HL-60/S4 treated with phorbol 12-myristate 13-acetate at 8.2 ng/mL for 4 days and 3 days (cell line): ENCODE data around the gene CD3D.

Experiments used
- in situ Hi-C: fragments of 300-500 bp; cut with MboI; formaldehyde crosslinking; loops from 2 replicates; pipeline ENCODE4 v1.15.0; 2022; ENCODE audit warnings: low sequenced_read_pairs

Gene CD3D

DNA sequence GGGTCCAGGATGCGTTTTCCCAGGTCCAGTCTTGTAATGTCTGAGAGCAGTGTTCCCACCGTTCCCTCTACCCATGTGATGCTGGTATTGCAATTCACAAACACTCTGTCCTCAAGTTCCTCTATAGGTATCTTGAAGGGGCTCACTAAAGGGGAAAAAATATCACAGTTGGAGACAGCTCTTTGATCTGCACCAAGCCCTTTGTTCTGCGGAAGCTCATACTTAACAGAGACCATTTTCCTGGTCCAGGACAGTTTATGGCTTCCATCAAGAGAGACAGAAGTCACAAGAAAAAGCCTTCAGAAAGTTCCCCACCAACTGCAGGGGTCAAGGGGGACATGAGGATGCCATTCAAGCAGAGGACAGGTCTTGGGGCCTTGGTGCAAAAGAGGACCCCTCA, 2.1 kb downstream of the CD3D start:
- in situ Hi-C loops: no loop called here

DNA sequence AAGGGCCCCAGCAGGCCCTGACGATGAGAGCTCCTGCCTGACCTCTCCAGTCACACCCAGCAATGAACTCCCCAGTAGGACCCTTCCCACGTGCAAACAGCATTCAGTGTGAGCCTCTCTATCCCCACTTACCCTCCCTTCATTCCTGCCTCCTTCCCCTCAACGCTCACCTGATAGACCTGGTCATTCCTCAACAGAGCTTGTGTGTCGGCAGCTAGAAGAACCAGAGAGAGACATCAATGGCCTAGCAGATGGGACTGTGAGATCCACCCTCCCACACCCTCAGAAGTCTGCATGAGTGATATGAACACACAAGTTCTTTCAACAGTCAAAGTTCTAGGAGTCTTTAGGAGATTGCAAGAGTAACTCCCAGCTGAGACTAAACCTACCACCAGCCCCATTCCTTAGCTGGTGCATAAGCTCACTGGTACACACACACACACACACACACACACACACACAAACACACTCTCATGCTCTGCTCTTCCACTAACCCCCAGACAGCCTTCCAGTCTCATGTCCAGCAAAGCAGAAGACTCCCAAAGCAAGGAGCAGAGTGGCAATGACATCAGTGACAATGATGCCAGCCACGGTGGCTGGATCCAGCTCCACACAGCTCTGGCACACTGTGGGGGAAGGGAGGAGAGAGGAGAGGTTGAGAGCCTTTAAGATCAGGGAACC, 3.1 kb downstream of the CD3D start:
- in situ Hi-C loops: no loop called here

DNA sequence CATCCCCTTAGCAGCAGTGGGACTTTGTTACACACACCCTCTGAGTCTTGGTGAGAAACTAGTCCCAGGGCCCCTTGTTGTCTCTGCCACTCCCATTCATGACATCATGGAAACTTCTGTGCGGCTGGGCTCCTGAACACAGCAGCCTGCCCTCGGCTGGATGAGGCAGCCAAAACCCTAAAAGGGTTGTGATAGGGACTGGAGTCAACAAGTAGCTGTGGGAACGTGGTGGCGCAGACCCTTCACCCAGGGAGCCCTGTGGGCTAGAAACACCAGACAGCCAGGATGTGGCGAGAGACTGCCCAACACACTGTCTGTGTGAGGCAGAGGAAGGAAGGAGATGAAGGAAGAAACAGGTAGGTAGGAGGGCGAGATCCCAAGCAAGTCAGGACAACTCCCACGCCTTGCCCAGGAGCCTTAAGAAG, 3.9 kb downstream of the CD3D start:
- in situ Hi-C loops: no loop called here

DNA sequence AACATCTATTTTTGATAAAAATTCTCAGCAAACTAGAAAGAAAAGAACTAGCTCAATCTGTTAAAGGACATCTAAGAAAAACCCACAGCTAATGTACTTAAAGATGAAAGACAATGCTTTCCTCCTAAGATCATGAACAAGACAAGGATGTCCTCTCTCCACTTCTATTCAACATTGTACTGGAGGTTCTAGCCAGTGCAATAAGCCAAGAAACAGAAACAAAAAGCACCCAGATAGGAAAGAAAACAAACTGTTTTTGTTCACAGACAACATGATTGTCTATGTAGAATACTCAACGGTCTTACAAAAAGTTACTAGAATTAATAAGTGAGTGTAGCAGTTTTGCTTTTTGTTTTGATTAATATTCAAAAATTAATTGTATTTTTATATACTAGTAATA, 7.8 kb downstream of the CD3D start:
- in situ Hi-C loops: no loop called here

DNA sequence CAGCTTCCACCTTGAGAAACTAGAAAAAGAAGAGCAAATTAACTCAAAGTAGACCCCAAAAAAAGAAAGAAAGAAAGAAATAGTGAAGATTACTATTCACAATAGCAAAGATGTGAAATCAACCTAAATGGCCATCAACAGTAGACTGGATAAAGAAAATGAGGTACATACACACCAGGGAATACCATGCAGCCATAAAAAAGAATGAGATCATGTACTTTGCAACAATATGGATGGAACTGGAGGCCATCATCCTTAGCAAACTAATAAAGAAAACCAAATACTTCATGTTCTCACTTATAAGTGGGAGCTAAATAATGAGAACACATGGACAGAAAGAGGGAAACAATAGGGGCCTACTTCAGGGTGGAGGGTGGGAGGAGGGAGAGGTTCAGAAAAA, 13.8 kb downstream of the CD3D start:
- in situ Hi-C loops: no loop called here

GRCh38 chr11:118325283-118325682, 17.2 kb downstream of the CD3D start:
- in situ Hi-C loops: no loop called here

- in situ Hi-C loops: no loop called here
Observed at GRCh38 chr11:118322721-118323120, 19.8 kb downstream of the CD3D start.

GRCh38 chr11:118321386-118322082, 21.0 kb downstream of the CD3D start:
- in situ Hi-C loops: no loop called here

DNA sequence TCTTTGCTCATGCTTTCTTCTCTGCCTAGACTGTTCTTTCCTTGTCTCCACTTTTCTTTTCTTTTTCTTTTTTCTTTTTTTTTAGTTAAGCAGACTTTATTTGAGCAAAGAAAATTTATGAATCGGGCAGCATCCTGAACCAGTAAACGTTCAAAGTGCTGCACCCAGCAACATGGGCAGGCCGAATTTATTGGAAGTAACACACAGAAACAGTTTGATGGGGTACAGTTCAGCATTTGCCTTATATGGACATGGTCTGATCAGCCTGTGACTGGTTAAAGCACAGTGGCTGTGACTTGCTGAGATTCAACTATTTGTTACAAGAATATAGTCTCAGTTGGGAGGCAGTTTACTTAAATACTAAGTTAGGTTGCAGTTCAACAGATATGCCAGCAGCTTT, 22.0 kb downstream of the CD3D start:
- in situ Hi-C loops: no loop called here

- in situ Hi-C loops: no loop called here
Observed at GRCh38 chr11:118319337-118319707, 23.2 kb downstream of the CD3D start.

- in situ Hi-C loops: no loop called here
Observed at GRCh38 chr11:118318581-118319336, 23.7 kb downstream of the CD3D start.

- in situ Hi-C loops: no loop called here
Observed at GRCh38 chr11:118318124-118318523, 24.4 kb downstream of the CD3D start.

DNA sequence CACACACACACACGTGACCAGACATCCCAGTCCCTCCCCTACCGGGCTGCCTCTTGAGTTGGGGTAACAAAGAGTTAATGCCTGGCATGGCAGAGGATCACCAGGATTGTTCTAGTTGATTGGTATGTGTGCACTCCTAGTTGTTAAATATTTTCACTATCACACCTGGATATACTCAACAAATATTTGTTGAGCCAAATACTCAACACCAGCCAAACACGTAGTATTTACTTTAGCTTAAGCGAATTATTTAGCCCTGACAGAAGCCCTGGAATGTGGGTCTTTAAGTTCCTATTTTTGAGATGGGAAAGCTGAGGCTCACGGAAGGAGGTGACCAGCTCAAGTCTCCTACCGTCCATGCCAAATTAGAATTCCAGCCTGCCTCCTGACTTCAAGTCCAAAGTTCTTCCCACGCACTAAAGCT, 27.5 kb downstream of the CD3D start:
- in situ Hi-C loops: no loop called here

DNA sequence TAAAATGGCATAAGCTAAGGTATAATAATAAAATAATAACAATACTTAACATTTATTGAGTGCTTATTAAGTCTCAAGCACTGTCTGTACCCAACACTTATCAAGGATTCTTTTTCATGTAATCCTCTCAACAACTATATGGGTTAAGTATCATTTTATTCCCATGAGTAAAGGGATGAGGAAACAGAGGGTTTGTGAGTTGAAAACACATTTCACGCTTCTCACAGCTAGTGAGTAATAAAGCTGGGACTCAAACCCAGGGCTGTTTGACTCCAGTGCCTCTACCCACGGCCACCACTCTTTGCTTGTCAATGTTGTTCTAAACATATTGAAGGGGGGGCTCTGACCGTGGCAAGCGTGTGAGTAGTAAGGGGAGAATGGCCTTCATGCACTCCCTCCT, 29.3 kb downstream of the CD3D start:
- in situ Hi-C loops: no loop called here

- in situ Hi-C loops: no loop called here
Observed at GRCh38 chr11:118312328-118312727, 30.2 kb downstream of the CD3D start.

- in situ Hi-C loops: no loop called here
Observed at GRCh38 chr11:118311518-118311917, 31.0 kb downstream of the CD3D start.

DNA sequence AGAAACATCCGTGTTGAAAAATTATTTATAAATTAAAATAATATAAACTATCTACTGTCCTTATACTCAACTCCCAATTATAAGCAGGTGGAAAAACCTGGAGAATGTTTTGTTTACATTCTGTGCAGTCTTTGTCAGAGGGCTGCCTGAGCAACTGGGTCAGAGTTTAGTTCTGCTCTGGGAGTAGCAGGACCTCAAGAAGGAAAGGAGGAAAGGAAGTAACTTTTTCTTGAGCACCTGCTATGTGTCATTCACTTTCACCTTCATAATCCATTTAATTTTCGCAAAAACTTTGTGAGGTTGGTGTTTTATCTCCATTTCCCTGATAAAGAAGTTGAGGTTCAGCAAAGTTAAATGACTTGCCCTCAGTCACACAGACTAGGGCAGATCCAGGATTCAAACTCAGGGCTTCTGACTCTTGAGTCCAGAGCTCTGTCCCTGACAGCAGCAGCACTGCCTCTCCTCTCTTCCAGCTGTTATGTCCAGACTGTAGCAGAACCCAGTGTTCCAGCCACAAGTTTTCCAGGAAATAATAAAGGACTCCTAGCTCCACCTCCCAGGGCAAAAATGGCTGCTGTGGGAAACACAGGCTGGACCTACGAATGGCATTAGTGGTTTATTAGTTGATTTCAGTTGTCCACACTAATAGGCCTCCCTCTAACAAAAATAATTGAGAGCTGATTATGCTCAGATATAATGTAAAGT, 31.6 kb downstream of the CD3D start:
- in situ Hi-C loops: no loop called here

DNA sequence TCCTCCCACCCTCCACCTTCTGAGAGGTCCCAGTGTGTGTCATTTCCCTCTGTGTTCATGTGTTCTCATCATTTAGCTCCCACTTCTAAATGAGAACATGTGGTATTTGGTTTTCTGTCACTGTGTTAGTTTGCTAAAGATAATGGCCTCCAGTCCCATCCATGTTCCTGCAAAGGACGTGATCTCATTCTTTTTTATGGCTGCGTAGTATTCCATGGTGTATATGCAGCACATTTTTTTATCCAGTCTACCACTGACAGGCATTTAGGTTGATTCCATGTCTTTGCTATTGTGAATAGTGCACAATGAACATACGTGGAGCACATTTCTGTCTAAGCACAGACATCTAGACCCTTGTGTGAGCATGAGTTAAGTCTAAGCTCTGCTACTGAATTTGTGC, 32.2 kb downstream of the CD3D start:
- in situ Hi-C loops: no loop called here

DNA sequence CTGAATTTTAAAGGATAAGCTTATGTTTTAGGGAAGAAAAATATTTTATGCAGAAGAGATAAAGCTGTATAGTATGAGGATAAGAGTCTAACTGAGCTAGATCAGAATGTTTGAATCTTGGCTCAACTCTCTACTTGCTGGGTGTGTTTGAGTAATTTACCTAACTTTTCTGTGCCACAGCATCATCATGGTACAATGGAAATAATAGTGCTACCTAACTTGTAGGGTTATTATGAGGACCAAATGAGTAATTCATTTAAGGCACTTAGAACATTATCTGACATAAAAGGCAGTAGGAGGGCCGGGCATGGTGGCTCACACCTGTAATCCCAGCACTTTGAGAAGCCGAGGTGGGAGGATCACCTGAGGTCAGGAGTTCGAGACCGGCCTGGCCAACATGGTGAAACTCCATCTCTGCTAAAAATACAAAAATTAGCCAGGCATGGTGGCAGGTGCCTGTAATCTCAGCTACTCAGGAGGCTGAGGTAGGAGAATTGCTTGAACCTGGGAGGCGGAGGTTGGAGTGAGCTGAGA, 33.4 kb downstream of the CD3D start:
- in situ Hi-C loops: loop anchor here (10.0 kb wide), 1 partner anchor 46 kb away; the partner anchor contains the start of gene UBE4A

GRCh38 chr11:118306556-118306955, 35.9 kb downstream of the CD3D start:
- in situ Hi-C loops: loop anchor here (10.0 kb wide), 1 partner anchor 48 kb away; the partner anchor contains the start of gene UBE4A

DNA sequence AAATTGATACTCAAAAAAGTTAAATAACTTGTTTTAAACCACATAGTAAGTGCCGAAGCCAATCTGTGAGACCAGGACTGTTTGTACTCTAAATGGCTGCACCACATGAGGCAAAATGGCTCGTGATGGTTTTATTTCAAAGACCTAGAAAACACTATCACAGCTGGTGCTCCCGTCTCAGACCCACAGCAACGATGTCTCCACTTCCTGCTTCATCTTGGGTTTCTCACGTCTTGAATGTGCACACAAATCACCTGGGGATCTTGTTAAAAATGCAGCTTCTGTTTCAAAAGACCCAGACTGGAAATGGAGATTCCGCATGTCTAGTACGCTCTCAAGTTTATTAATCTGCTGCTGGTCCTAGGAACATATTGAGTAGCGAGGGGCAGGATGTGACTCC, 36.8 kb downstream of the CD3D start:
- in situ Hi-C loops: loop anchor here (10.0 kb wide), 1 partner anchor 49 kb away; the partner anchor contains the start of gene UBE4A
